Measurements from ENCODE around the gene ACAA2.

ACAA2 gene, protein sequence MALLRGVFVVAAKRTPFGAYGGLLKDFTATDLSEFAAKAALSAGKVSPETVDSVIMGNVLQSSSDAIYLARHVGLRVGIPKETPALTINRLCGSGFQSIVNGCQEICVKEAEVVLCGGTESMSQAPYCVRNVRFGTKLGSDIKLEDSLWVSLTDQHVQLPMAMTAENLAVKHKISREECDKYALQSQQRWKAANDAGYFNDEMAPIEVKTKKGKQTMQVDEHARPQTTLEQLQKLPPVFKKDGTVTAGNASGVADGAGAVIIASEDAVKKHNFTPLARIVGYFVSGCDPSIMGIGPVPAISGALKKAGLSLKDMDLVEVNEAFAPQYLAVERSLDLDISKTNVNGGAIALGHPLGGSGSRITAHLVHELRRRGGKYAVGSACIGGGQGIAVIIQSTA

DNA sequence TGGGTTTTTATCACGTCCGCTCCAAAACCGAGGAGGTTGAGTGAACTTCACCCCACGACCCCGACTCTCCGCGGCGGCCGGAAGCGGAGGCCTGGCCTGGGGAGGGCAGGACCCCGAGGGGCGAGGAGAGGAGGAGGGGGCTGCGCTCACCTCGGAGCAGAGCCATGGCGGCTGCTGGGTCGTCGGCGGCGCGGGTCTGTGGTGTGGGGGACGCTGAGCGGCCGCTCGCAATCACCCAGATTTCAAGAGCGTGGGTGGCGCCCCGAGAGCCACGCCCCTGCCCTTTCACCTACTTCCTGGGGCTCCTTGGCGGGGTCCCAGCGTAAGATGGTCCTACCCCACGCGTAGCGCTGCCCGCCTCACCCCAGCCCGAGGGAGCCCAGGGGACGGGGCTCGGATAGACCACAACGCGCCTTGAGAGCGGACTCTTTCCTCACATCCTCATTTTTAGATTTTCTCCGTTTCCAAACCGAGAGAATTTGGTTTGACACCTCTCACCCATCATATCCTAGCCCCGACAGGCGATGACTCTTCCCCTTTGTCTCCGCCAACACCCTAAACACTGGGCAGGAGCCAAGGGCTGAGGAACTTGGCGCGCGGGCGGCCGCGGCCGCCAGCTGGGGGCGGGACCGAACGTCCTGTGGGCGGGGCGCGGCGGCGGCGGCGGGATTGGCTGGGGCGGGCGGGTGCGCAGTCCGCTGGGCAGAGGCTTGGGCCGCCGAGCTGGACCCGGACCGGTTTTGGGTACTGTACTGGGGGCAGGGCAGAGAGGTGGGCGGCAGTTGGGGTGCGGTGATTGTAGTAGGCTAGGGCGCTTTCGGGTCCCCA, at the start of gene ACAA2:
Gene ACAA2, minus strand, starts transcription at position 215 of the 828 bp plus-strand sequence. Its CDS starts 49 bp downstream, at position 166.
- peak; percentile 95 for DNase-seq (ENCODE audit: low read depth, low spot score)

DNA sequence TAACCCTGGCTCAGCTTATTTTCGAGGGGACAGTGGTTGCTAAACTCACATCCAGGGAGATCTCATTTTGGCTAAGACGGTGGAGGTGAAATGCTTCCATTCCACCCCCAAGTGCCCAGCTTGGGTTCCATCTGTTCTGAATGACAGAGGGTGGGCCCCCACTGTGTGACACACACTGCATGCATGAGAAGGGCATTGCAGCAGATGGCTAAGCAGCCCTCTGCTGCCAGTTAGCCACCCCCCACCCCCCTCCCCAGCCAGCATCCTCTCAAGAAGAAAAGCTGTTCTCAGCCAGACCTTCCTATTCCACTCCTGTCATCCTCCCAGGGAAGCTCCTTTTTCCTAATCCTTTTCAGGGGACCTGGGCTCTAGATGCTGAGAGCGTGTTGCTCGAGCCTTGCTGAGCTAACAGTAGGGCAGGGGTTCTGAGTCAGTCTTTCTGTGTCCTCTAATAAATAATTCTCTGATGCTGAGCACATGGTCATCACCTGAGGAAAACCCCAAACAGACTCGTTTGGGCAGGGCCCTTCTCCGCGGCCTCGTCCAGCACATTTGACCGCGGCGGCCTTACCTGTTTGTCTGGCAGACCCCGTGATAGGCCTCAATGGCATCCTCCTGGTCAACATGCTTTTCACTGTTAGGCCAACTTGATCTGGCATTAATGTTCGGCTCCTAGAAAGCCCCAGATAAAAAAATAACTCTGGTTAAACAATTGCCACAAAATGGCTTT, 49.5 kb upstream of the ACAA2 start:
- no peak for DNase-seq (ENCODE audit: low read depth, low spot score)

DNA sequence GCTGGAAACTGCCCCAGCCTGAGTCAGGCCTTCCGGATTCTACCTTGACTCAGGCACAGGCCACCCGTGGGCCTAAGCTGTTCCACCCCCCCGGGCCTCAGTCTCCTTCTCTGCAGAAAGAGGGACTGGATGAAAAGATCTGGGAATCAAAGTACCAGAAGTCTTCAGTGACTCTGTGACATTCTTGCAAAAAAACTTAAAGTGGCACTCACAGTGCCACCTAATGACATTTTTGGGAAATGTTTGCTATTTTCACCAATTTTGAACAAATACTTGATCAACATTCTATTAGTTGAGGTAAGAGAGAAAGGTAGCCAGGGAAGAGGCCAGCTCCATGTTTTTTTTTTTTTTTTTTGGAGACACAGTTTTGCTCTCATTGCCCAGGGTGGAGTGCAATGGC, 48.3 kb upstream of the ACAA2 start:
- peak; percentile 27 for DNase-seq (ENCODE audit: low read depth, low spot score)

DNA sequence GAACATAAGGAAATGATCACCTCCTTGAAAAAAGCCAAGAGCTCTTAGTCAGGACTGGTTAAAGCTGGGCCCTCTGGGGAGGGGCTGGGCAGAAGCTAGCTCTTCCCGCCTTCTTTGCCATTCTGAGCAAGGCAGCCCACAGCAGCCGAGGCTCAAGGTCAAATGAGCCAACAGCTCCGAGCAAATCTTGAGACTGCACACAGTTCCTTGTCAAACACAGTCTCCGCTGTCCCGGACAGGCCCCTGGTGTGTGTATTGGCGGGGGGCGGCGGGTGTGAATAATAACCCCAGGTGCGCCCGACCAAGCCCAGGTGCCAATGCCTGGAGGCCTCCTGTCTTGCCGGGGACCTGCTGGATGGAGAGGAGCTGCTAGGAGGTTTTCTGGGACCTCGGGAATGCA, 46.4 kb upstream of the ACAA2 start:
- no peak for DNase-seq (ENCODE audit: low read depth, low spot score)

DNA sequence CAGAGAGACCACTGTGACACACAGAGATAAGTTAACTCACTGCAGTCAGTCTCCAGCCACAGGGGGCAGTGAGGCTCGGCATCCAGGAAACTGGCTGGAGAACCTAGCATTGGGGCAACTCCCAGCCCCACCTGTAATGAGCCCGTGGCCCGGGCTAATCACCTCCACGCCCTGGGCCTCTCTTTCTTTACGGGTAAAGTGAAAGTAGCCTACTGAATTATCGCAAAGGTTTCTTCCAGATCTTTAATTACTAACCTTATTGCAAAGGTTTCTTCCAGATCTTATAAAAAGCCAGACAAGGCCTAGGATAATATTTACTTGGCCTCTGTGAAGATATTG, 45.7 kb upstream of the ACAA2 start:
- DNase-seq (ENCODE audit: low read depth, low spot score): no peak

DNA sequence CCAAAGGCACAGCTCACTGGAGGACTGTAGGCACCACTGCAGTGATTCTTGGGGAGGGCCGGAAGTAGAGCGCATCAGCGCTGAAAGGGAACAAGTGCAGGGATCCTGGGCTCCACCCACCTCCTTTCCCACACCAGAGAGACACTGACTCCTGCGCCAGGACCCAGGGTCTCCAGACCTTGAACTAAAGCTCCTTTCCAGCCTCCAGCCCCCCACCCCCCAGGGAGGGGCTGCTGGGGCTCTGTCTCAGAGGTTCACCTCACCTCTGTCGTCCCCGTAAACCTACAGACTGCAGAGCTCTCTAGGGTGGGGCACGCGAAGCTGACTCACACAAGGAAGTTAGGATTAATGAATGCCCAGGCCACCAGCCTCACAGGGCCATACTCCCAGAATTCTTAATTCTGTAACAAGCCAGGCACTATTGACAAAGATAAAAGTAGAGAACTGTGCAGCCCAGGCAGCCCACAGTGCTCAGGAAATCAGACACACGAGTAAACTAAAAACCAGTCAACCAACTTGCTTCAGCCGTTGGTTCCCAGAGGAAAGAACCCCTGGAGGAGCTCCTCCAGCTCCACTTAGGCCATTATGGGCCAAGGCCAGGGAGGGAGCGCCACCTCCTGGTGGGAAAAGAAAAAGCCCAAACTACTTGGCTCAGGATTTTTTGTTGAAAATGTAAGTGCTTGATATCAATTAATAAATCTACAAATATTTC, 45.1 kb upstream of the ACAA2 start:
- DNase-seq (ENCODE audit: low read depth, low spot score): peak; percentile 87

DNA sequence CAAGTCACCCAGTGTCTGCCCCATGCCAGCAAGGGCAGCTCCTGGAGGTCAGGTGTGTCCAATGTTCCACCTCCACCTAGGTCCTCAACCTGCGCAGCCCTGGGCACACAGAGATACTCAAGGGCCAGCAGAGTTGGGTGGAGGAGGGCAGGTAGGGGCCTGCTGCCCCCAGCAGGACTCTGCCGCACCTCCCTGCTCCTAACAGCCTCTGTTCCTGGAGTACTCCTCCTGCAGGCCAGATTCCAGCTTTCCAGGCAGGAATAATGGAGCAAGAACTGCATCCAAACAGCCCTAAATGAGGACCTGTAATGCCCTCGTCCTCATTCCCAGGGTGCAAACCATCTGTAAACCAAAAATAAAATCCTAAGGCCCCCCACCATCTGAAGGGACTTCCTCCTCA, 44.4 kb upstream of the ACAA2 start:
- DNase-seq (ENCODE audit: low read depth, low spot score): no peak

DNA sequence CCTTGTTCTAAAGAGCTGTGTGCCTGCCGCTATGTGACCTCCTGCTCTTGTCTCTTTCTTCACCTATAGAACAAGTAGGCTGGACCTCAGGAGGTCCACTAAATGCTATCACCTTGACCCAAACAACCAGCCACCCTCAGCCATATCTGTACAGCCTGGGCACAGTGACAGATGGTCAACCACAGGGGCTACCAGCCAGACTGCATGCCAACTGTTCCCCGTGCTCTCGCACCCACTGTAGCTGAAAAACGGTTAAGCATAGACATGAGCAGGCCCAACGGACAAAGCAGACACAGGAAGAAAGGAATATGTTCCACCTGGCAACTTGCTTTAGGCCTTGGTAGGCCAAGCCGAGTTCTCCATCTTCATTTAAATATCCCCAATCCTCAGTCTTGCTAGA, 43.2 kb upstream of the ACAA2 start:
- DNase-seq (ENCODE audit: low read depth, low spot score): no peak

DNA sequence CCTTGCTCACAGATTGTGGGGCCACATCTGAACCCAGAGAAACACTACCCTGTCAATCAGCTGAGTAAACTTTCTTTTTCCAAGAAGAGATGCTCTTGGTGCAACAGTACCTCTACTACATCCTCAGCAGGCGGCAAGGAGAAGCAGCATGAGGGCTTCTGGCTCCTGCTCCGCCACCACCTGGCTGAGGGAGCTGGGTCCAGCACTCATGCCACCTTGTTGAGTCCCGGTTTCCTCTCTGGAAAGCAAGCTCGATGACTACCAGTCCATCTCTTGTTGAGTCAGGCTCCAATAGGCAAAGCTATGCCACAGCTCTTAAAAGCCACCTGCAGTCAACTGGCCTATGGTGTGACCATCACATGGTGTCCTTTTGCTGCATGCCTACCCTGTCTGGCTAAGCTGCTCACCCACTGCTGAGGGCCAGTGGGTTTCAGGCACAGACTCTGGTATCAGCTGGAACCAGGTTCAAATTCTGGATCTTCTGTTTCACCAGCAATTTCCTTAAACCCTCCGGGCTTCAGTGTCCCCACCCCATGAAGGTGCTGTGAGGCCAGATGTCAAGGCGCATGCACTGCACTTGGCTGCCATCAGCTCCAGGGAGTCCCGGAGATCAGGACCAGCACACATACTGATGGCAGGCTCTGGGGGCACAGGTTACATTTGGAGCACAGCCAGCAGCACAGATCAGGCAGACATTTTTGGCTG, 42.5 kb upstream of the ACAA2 start:
- no peak for DNase-seq (ENCODE audit: low read depth, low spot score)

DNA sequence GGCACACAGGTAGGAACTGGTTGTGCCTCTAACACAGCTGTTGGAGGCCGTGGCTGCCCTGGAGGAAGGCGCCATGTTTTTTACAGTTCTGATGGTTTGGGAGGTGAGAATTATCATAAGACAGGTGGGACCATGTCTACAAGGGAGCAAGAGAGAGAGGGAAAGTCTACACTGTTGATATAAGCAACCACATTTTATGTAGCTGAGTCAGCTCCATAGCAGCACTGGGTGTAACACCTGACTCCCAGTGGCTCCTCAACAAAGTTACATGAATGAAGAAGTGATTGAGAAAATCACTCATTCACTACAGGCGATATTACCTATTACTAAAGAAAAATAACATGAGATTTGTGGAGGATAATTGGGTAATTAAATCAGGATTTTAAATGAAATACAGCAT, 41.3 kb upstream of the ACAA2 start:
- no peak for DNase-seq (ENCODE audit: low read depth, low spot score)

DNA sequence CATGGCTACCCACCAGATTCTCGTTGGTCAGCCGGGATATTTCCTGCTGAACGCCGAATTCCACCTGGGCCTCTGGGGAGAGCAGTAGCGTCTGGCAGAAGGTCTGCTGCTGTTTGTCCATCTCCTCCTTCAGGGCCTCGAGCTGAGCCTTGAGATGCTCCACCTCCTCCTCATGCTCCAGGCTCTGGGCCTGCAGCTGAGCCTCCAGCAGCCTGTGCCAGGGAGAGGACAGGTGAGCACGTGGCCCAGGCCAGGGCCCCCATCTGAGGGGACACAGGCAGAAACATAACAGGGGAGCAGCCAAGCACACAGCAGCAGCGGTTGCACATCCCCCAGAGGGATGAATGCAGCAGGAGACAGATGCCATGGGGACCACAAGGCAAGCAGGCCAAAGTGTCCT, 40.1 kb upstream of the ACAA2 start:
- no peak for DNase-seq (ENCODE audit: low read depth, low spot score)

DNA sequence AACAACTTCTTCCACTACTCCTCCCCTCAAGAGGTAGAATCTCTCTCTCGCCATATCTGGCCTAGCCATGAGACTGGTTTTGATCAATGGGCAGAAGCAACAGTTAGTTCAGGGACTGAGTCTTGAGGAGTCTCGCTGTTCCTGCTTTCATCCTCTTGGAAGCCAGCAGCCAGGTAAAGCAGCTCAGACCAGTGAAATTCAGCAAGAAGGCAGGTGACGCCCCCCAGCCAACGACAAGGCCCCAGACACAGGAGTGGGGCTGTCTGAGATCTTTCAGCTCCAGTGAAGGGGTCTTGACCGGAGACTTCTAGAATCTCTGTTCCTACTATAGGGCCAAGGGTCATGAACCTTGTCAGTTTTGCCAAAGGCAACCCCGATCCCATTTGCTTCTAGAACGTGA, 39.7 kb upstream of the ACAA2 start:
- no peak for DNase-seq (ENCODE audit: low read depth, low spot score)

DNA sequence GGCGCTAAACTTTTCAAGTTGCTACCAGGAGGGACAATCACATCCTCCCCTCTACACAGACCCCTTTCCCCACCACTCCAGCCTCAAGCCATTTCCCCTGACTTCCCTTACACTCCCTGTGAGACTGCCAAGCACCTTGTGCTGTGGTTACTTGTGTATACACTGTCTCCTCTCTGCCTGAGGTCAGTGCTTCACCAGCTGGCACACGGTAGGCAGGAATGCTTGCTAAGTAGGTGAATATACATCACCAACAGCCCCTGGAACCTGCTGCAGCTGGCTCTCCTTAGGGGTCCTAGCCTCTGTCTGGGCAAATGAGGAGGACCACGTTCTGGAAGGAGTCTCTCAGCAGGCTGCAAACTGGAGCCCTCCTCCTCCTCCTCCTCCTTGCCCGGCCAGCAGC, 38.3 kb upstream of the ACAA2 start:
- no peak for DNase-seq (ENCODE audit: low read depth, low spot score)

DNA sequence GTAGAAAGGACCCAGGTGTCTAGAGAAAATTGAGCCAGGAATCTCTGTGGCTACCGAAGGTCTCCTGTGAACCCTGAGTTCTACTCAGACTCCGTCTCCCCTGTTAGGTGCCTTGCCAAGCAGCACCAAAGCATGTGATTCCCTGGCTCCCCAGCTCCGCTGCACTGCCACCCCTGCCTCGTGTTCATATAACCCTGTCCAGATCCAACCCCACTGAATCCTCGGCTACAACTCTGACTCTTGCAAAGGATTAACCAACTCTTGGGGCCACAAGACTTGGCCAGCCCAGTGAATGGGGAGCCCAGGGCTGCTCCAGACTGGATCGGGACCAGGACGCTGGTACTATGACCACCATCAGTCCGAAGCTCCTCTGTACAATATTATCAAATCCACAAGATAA, 37.3 kb upstream of the ACAA2 start:
- DNase-seq (ENCODE audit: low read depth, low spot score): no peak

DNA sequence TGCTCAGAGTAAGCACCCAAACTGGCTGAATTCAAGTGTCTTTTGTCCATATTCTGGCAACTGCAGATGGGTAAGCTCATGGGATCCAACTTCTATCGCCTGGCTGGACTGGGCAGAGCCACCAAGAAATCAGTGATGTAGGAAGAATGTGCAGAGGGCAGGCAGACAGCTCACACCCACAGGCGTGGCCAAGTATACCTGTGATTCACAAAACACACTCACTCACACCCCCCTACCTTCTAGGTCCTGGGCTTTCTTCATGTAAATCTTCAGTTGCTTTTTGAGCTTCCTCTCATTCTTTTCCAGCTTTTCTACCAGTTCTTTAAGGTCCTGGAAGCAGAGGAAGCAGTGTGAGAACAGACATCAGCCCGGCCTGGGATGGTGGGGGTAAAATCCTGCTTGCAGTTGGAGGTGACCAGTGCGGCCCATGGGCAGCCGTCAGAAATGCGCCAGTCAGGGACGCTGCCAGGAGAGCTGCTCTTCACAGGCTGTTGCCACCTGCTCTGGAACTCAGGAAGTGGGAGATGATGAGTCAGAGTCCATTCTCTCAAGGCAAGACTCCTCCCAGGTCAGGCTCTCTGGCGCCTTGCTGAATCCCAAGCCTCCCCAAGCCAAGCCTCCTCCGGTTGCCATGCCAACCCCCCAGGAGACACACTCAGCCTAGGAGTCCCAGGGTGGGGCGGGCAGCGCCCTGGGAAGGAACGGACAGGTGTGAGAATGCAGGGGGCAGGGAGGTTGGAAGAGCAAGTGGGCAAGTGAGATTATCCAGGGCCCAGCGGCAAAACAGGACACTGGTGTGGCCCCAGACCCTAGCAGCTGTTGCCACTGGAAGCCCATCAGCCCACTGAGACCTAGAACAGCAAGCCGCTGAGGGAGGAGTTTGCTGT, 36.2 kb upstream of the ACAA2 start:
- DNase-seq (ENCODE audit: low read depth, low spot score): peak; percentile 89

DNA sequence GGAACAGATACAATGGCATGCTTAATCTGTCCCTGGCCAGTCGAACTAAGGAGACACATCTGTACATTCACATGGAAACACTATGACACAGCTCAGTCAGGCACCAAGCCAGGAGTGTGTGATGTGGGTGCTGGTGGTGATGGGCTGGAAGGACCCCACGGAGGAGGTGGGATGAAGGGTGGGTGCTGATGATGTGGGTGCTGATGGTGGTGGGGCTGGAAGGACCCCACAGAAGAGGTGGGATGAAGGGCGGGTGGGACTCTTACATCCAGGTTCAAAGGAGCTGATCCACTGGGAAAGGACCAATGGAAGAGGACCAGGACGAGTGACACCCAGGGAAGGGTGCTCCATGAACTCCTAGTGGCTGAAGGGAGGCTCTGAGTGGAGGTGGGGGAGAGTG, 34.8 kb upstream of the ACAA2 start:
- no peak for DNase-seq (ENCODE audit: low read depth, low spot score)

DNA sequence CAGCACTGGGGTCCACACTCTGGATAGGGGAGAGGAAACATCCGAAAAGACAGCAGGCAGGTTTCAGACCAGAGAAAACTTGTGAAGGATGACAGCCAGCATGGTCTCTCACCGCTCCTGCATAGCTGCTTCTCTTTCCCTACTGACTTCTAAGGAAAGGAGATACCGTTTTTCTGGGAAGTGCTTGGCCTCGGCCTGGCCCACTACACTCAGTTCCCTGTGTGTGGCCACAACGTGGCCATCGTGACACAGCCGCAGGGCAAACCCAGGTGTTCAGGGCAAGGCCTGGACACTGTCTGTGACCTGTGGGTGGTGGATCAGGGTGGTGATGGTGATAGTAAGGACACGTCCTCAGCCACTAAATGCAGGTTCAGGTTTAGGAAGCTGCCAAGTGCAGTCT, 34.2 kb upstream of the ACAA2 start:
- no peak for DNase-seq (ENCODE audit: low read depth, low spot score)

DNA sequence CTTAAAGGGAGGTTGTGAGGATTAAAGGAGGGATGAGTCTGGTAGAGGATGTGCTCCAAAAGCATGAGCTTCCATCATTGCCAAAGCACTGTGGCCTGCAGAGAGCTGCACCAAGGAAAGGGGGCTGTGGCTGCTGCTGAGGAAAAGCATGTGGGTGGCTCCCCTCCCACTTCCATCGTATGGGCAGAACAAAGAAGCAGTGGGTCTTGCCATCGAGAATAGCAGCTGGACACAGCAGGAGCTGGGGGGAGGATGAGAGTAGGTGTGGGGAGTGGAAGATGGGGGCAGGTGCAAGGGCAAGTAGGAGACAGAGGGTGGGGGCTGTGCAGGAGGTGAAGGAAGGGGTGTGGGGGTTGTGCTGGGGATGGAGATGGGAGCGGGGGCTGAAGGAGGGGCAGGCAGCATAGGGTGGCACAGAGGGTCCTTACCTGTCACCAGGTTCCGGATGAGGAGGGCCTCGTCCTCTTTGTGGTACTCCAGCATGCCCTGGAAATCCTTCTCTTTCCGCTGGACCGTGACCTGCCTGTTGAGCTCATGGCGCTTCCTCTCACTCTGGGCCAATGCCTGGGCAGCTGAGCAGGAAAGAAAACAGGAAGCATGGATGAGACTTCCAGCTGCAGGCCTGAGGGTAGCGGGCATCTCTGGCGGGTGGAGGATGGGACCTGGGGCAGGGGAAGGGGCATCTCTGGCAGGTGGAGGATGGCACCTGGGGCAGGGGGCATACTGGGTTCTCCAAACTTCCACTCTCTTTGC, 33.6 kb upstream of the ACAA2 start:
- DNase-seq (ENCODE audit: low read depth, low spot score): no peak

DNA sequence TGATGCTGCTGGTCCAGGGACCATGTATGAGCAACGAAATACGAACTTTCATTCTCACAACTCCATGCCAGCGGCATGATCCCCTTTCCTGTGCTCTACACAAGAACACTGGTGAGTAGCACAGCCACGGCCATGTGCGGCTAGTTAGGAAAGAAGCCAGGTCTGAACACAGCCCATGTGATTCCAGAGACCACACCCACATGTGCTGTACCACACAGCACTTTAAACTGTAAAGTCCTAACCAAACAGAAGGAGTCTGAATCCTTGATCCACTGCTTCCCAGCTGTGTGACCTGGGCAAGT, 33.0 kb upstream of the ACAA2 start:
- peak; percentile 26 for DNase-seq (ENCODE audit: low read depth, low spot score)
